PC-3 (cell line): Measurements from ENCODE around the gene TOMM22. TPM values are rescaled to one million over a fixed set of nuclear protein-coding genes. Genes with fewer than 3 reads are reported as not detected.

Experiments used
- ATAC-seq: fragments of 200-7000 bp; cut with Tn5 transposase; 2 replicates; pipeline ENCODE4 v1.9.1; 2020; ENCODE audit warnings: mild to moderate bottlenecking, moderate library complexity
- BruUV-seq: library from RNA; stranded (reverse); fragments of 400-500 nt; replicated peaks from 2 replicates; lab custom pipeline; 2021; lab: Mats Ljungman, UMichigan
- CTCF ChIA-PET: fragments of 300-600 bp; sonication (Branson Sonifier 250); formaldehyde crosslinking; loops from one replicate; lab custom pipeline; 2022; ENCODE audit warnings: antibody characterized with exemption; lab: Charles Lee
- POLR2A ChIA-PET: fragments of 300-600 bp; sonication (Branson Sonifier 250); formaldehyde crosslinking; loops from one replicate; lab custom pipeline; 2022; ENCODE audit warnings: antibody characterized with exemption; ENCODE audit not compliant: unreplicated experiment; lab: Charles Lee
- DNase-seq: peaks from one replicate; pipeline ENCODE4 v3.0.0-alpha.2; 2015
- H2AFZ ChIP-seq: fragments of 300-600 bp; sonication (generic); 2 replicates; pipeline ENCODE4 v1.6.0; 2016; ENCODE audit warnings: antibody characterized with exemption, low read length
- H3F3A ChIP-seq: fragments of 300-600 bp; sonication (generic); one replicate; pipeline ENCODE4 v1.6.0; 2017; ENCODE audit warnings: antibody characterized with exemption, low read length, control low read depth, mild to moderate bottlenecking; ENCODE audit not compliant: unreplicated experiment
- H3K27ac ChIP-seq: fragments of 300-600 bp; sonication (generic); 2 replicates; pipeline ENCODE4 v1.5.1; 2016; ENCODE audit warnings: mild to moderate bottlenecking, low read length
- H3K27me3 ChIP-seq: fragments of 300-600 bp; sonication (generic); 2 replicates; pipeline ENCODE4 v1.6.1; 2016; ENCODE audit warnings: low read length, mixed read lengths
- H3K36me3 ChIP-seq: fragments of 300-600 bp; sonication (generic); 2 replicates; pipeline ENCODE4 v1.6.1; 2016; ENCODE audit warnings: low read depth, mixed run types, low read length, mixed read lengths
- H3K4me1 ChIP-seq: fragments of 300-600 bp; sonication (generic); 2 replicates; pipeline ENCODE4 v1.5.1; 2016; ENCODE audit warnings: low read length; ENCODE audit not compliant: insufficient read depth
- H3K4me2 ChIP-seq: fragments of 300-600 bp; sonication (generic); 2 replicates; pipeline ENCODE4 v1.6.0; 2016; ENCODE audit warnings: low read length
- H3K4me3 ChIP-seq: fragments of 300-600 bp; sonication (generic); 2 replicates; pipeline ENCODE4 v1.5.1; 2016; ENCODE audit warnings: mild to moderate bottlenecking, low read length, mixed read lengths
- H3K79me2 ChIP-seq: fragments of 300-600 bp; sonication (generic); 2 replicates; pipeline ENCODE4 v1.6.1; 2017; ENCODE audit warnings: low read length, mixed read lengths
- H3K9ac ChIP-seq: fragments of 300-600 bp; sonication (generic); 2 replicates; pipeline ENCODE4 v1.6.0; 2016; ENCODE audit warnings: mild to moderate bottlenecking, low read length
- H3K9me2 ChIP-seq: fragments of 300-600 bp; sonication (generic); replicated peaks from 2 replicates; pipeline ENCODE4 v1.6.1; 2016; ENCODE audit warnings: mixed run types, low read length, mixed read lengths
- H3K9me3 ChIP-seq: fragments of 300-600 bp; sonication (generic); 2 replicates; pipeline ENCODE4 v1.6.1; 2016; ENCODE audit warnings: low read length, mixed read lengths
- H4K20me1 ChIP-seq: fragments of 300-600 bp; sonication (generic); 2 replicates; pipeline ENCODE4 v1.6.1; 2016; ENCODE audit warnings: low read length, mixed read lengths
- CTCF ChIP-seq: fragments of 300-600 bp; sonication (generic); conservative IDR thresholded peaks from 2 replicates; pipeline ENCODE4 v1.5.1; 2017; ENCODE audit warnings: antibody characterized with exemption, low read depth, mild to moderate bottlenecking, low read length
- EZH2 ChIP-seq: fragments of 300-600 bp; sonication (generic); IDR thresholded peaks from one replicate; pipeline ENCODE4 v1.6.1; 2017; ENCODE audit warnings: antibody characterized with exemption, mild to moderate bottlenecking, low read length; ENCODE audit not compliant: unreplicated experiment
- EZH2phosphoT487 ChIP-seq: fragments of 300-600 bp; sonication (generic); IDR thresholded peaks from 2 replicates; pipeline ENCODE4 v1.6.1; 2018; ENCODE audit warnings: mild to moderate bottlenecking, antibody characterized with exemption, low read length, borderline replicate concordance
- intact Hi-C: fragments of 100-400 bp; cut with micrococcal nuclease; formaldehyde crosslinking; loops from 2 replicates; pipeline ENCODE4 v1.9.0; 2023
- total RNA-seq: library from RNA; depleted of rRNA; stranded (reverse); fragments of >200 nt; gene quantifications from 2 replicates; pipeline ENCODE4 v1.2.3, GENCODE V29; 2014

Gene TOMM22
- total RNA-seq, 1 experiment from 2014 or later = 82.3 TPM

- Histone ChIP-seq H3K27me3 (no peaks in the 10 kb centered on the region), H3K4me2 (no peak overlapping the region), H3K4me3 (no peak overlapping the region), H4K20me1 (no peaks in the 10 kb centered on the region), H3K27ac (no peak overlapping the region), H3K9ac (no peak overlapping the region), H3K9me3 (no peaks in the 10 kb centered on the region), H3K9me2 (no peaks in the 10 kb centered on the region), H3K36me3 (peaks cover 27% of the 10 kb centered on the region), H3F3A (no peaks in the 10 kb centered on the region), H3K79me2 (peaks cover 10% of the 10 kb centered on the region), H3K4me1 (peaks cover 8% of the 10 kb centered on the region; the same call in 1 of the 2 replicates), H2AFZ (no peak overlapping the region)
- intact Hi-C loops = no loop called here
- no peak for ATAC-seq
- DNase-seq = no peak
- ChIA-PET POLR2A (no interaction called here), CTCF (no interaction called here)
- no peak for TF ChIP-seq EZH2
- TF ChIP-seq CTCF = no peak
- TF ChIP-seq EZH2phosphoT487 = no peak
- no TSS peak for BruUV-seq
Observed at GRCh38 chr22:38724176-38724575, 42.4 kb downstream of the TOMM22 start.

GRCh38 chr22:38724926-38725571 is 43.3 kb downstream of the TOMM22 start:
- Histone ChIP-seq H3K27ac (no peak overlapping the region), H2AFZ (no peak overlapping the region), H3K79me2 (peaks cover 4% of the 10 kb centered on the region; the same call in 1 of the 2 replicates), H3K27me3 (no peaks in the 10 kb centered on the region), H4K20me1 (no peaks in the 10 kb centered on the region), H3F3A (no peaks in the 10 kb centered on the region), H3K4me3 (no peak overlapping the region), H3K36me3 (peaks cover 31% of the 10 kb centered on the region), H3K9me2 (no peaks in the 10 kb centered on the region), H3K9me3 (no peaks in the 10 kb centered on the region), H3K4me2 (no peak overlapping the region), H3K9ac (no peak overlapping the region), H3K4me1 (peaks cover 4% of the 10 kb centered on the region; the same call in 1 of the 2 replicates)
- intact Hi-C loops = no loop called here
- POLR2A ChIA-PET = no interaction called here
- no TSS peak for BruUV-seq
- peak; percentile 62 for TF ChIP-seq CTCF
- TF ChIP-seq EZH2 = no peak
- ATAC-seq (no peak; the same call in 1 of the 2 replicates), DNase-seq (peak; percentile 50)
- CTCF ChIA-PET = interaction anchor here (1.0 kb wide), 1 partner anchor 44 kb away, joined by 4 read pairs; no protein-coding TSS in a partner anchor

GRCh38 chr22:38725900-38726655 is 44.3 kb downstream of the TOMM22 start:
- H3K9ac ChIP-seq = no peak overlapping the region
- ATAC-seq (no peak), DNase-seq (no peak)
- H3F3A ChIP-seq = no peaks in the 10 kb centered on the region
- H4K20me1 ChIP-seq = no peaks in the 10 kb centered on the region
- H3K4me2 ChIP-seq = no peak overlapping the region
- TF ChIP-seq CTCF (no peak), EZH2phosphoT487 (no peak), EZH2 (no peak)
- H3K9me2 ChIP-seq = no peaks in the 10 kb centered on the region
- H3K4me1 ChIP-seq = no peaks in the 10 kb centered on the region
- intact Hi-C loops = no loop called here
- POLR2A ChIA-PET = no interaction called here
- H3K27me3 ChIP-seq = no peaks in the 10 kb centered on the region
- H3K9me3 ChIP-seq = no peaks in the 10 kb centered on the region
- CTCF ChIA-PET = no interaction called here
- H3K79me2 ChIP-seq = no peaks in the 10 kb centered on the region
- no peak overlapping the region for H2AFZ ChIP-seq
- no peak overlapping the region for H3K4me3 ChIP-seq
- H3K27ac ChIP-seq = no peak overlapping the region
- H3K36me3 ChIP-seq = peaks cover 31% of the 10 kb centered on the region
- BruUV-seq = no TSS peak
